GM19395 (cell line): Measurements from ENCODE around the gene PRC1.
"Not testable (repeated sequence)": the region's sequence is repeated elsewhere in the genome, so short reads cannot be mapped to it uniquely, and the experiment has no call there.

Experiments used
- ATAC-seq: cut with Tn5 transposase; IDR thresholded peaks from one replicate; pipeline ENCODE4 v1.9.1; 2021; ENCODE audit warnings: mild to moderate bottlenecking, moderate library complexity; ENCODE audit not compliant: unreplicated experiment

Gene PRC1

GRCh38 chr15:90934949-90935751, 59.2 kb downstream of the PRC1 start, which contains the start of gene UNC45A:
UNC45A (plus strand) TSS chr15:90935285; CDS start chr15:90935325, 40 bp downstream.
- ATAC-seq: peak; percentile 65

GRCh38 chr15:90934256-90934948, 59.9 kb downstream of the PRC1 start:
- peak; percentile 39 for ATAC-seq

- no peak for ATAC-seq
Measured at GRCh38 chr15:90933301-90933700, 61.0 kb downstream of the PRC1 start.

DNA sequence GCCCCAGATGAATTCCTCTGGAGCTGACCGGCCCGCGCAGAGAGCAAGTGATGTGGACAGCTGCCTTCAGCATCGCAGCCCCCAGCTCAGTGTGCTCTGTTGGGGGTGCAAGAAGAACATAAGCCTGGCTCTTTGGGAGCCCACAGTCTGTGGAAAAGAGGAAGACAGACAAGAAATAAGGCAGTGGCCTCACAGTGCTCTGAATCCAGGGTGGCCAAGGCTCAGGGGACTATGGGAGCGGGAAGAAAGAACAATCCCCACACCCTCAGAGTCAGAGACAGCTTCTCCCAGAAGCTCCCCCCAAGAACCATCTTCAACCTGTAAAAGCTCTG, 61.7 kb downstream of the PRC1 start:
- ATAC-seq: no peak

DNA sequence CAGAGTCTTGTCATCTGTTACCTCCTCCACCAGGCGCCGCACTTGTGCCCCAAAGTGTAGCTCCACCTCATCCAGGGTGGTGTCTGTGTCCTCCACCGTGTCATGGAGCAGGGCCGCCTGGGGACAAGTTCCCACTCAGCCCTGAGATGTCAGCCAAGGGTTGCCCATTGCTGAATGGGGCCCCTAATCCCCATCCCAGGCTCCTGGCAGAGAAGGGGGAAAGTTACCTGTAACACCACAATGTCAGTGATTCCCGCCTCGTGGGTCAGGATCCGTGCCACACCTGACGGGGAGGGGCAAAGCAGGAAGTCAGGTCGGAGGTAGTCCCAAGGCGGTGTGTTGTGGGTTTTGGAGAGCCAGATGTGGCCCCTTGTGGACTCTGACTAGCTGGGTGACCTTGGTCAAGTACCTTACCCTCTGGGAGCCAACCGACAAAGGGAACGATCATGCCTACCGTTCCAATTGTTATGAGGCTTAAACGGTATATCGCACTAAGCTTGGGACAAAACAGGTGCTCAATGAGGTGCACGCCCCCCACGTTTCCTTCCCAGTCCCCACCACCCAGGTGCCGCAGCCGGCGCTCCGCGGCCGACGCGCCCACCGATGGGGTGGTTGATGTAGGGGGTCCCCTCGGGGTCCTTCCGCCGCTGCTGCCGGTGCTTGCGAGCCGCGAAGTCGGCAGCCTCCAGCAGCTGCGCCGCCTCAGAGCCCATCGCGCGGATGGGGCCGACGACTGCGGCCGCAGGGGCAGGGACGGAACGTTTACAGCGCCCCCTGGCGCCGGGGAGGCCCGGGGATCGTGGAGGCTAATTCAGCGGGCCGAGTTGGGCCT, 62.3 kb downstream of the PRC1 start, which contains the start of gene HDDC3:
Gene HDDC3 (minus strand): TSS at position 722 of the 832 bp plus-strand sequence. CDS start 9 bp downstream, at position 713.
- peak; percentile 56 for ATAC-seq

DNA sequence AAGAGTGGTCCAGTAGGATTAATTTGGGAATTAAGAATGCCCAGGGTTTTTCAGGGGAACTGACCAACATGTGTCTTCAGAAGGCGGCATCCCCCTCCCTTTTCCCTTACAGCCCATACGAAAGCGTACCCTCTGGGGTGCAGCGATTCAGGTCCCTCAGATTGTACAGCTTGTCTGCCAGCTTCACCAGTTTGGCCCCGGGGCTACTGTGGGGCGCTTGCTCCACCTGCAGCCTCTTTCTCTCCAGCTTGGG, 62.8 kb downstream of the PRC1 start:
- no peak for ATAC-seq

- ATAC-seq: no peak
Measured at GRCh38 chr15:90930861-90931574, 63.3 kb downstream of the PRC1 start.

DNA sequence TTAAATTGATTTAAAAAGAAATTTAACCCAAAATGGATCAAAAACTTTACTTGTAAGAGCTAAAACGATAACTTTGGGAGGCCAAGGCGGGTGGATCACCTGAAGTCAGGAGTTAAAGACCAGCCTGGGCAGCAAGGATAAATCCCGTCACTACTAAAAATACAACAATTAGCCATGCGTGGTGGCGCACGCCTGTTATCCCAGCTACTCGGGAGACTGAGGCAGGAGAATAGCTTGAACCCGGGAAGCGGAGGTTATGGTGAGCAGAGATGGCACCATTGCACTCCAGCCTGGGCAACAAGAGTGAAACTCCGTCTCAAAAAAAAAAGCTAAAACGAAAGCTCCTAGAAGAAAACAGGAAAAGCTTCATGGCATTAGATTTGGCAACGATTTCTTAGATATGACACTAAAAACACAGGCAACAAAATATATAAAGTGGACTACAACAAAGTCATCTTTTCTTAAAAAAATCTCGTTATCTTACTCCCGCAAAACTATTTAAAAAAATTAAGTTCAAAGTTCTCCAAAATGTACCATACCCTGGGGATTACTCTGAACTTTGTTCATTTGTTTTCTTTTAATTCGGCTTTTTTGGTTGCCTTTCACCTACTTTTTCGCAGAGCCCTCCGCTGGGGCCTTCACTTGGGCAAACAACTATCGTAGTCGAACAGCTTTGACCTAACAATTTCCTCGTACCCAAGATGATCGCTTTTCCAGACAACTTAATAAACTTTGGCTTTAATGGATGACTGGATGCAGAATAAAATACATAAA, 64.9 kb downstream of the PRC1 start:
- ATAC-seq: no peak

GRCh38 chr15:90928106-90928505, 66.2 kb downstream of the PRC1 start:
- ATAC-seq: not testable (repeated sequence)

DNA sequence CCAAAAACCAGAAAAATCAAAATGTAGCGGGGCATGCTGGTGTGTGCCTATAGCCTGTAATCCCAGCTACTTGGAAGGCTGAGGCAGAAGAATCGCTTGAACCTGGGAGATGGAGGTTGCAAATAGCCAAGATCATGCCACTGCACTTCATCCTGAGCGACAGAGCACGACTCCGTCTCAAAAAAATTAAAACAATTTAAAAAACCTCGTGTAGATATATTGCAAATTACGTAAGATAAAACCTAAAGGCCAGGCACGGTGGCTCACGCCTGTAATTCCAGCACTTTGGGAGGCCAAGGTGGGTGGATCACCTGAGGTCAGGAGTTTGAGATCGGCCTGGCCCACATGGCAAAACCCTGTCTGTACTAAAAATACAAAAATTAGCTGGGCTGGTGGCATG, 67.6 kb downstream of the PRC1 start:
- not testable (repeated sequence) for ATAC-seq

- ATAC-seq: peak; percentile 73
Measured at GRCh38 chr15:90924375-90924774, 70.0 kb downstream of the PRC1 start.

DNA sequence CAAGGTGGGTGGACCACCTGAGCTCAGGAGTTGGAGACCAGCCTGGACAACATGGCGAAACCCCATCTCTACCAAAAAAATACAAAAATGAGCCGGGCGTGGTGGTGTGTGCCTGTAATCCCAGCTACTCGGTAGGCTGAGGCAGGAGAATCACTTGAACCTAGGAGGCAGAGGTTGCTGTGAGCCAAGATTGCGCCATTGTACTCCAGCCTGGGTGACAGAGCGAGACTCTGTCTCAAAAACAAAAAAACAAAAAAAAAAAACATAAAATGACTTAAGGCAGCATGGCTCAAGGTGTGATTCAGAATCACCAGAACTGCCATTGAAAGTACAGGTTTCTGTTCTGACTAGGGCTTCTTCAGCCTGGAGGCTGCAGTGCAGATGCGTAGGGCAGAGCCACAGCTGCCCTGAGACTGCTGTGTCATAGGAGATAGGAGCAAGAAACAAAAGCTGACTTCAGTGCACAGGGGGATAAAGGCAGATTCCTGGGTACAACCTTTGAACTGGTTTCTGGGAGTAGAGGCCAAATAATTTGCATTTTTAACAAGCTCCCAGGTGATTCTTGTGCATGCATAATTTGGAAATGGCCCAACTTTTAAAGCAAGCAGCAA, 71.5 kb downstream of the PRC1 start:
- ATAC-seq: peak; percentile 83

GRCh38 chr15:90921887-90922286, 72.4 kb downstream of the PRC1 start:
- no peak for ATAC-seq

- ATAC-seq: no peak
Measured at GRCh38 chr15:90918835-90919234, 75.5 kb downstream of the PRC1 start.

- ATAC-seq: no peak
Measured at GRCh38 chr15:90918034-90918788, 76.1 kb downstream of the PRC1 start.

GRCh38 chr15:90917569-90917968, 76.8 kb downstream of the PRC1 start:
- no peak for ATAC-seq

DNA sequence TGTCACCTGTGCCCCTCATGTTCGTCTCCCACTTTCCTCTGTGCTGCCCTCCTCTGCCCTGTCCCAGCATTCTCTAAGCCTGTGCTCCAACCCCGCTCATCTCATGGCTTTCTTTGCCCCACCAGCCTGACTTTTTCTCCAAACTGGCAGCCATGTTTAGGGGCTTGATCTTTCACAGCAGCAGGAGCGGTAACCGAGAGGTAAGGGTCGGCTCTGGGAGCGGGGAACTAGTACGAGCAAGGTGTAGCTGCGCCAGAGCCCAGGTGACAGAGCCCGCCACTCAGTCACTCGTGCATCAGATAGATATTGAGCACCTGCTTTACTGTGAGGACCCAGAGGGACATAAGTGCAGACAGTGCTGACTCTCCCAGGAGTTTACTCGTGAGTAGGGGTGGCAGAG, 77.9 kb downstream of the PRC1 start:
- ATAC-seq: no peak
